Fibroblast of lung (primary cell): ENCODE data around the gene MROH7.

Experiments
- EZH2 ChIP-seq: IDR thresholded peaks from 2 replicates; pipeline ENCODE4 v1.5.1; 2012; ENCODE audit warnings: low read length, control low read depth, mild to moderate bottlenecking; ENCODE audit errors: missing control alignments
- TF ChIP-seq, protein P1 (sequence below), 2 donors: IDR thresholded peaks in 1 of 2; conservative IDR thresholded peaks in 1 of 2; 1 replicate in 1 of 2; 2 replicates in 1 of 2; pipeline ENCODE4 v1.5.1; 2011 to 2012; ENCODE audit warnings: low read length in 2 of 2, control low read depth in 1 of 2, inconsistent platforms in 1 of 2, low read depth in 1 of 2, mild to moderate bottlenecking in 1 of 2

DNA sequence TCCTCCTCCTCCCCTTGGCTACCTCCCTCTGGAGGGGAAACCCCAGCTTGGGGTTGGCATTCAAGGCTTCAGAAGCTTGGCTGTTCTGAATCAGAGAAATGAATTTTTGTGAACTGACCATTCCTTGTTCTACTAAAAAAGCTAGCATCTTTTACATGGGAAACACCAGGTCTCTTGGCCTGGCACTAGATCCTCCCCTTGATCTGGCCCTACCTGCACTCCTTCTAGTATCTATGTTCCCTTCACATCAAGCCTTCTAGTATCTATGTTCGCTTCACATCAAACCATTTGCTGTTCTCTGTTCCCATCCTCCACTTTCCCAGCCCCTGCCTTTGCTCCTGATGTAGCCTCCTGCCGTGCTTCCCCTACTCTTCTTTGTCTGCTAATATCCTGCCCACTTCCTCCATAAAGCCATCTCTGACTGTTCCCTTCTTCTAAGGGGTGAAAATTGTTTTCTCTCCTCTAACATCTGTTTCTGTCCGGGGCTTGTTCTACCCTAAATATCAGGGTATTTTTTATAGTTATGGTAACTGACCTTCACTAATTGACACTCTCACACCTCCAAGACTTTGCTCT lies 44.0 kb upstream of the MROH7 start:
- TF ChIP-seq, protein P1, sequence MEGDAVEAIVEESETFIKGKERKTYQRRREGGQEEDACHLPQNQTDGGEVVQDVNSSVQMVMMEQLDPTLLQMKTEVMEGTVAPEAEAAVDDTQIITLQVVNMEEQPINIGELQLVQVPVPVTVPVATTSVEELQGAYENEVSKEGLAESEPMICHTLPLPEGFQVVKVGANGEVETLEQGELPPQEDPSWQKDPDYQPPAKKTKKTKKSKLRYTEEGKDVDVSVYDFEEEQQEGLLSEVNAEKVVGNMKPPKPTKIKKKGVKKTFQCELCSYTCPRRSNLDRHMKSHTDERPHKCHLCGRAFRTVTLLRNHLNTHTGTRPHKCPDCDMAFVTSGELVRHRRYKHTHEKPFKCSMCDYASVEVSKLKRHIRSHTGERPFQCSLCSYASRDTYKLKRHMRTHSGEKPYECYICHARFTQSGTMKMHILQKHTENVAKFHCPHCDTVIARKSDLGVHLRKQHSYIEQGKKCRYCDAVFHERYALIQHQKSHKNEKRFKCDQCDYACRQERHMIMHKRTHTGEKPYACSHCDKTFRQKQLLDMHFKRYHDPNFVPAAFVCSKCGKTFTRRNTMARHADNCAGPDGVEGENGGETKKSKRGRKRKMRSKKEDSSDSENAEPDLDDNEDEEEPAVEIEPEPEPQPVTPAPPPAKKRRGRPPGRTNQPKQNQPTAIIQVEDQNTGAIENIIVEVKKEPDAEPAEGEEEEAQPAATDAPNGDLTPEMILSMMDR (conservative IDR thresholded peaks at IDR 0.05 in 1 of 2, IDR thresholded peaks at IDR 0.05 in 1 of 2; ENCODE audit: low read depth in 1 of 2, low read length in 2 of 2): no peak
- no peak for TF ChIP-seq EZH2
